GM21737 (cell line): ENCODE results near the gene NFKBIE.
A peak's percentile ranks its signal among the peaks of the same experiment; 100 is the strongest.

ENCODE experiments used
- ATAC-seq: cut with Tn5 transposase; IDR thresholded peaks from one replicate; pipeline ENCODE4 v1.9.1; 2021; ENCODE audit warnings: mild to moderate bottlenecking, moderate library complexity; ENCODE audit not compliant: unreplicated experiment

The NFKBIE gene

GRCh38 chr6:44260451-44261297 is 4.7 kb downstream of the NFKBIE start:
- ATAC-seq, result no peak

GRCh38 chr6:44260011-44260410 is 5.3 kb downstream of the NFKBIE start:
- no peak for ATAC-seq

GRCh38 chr6:44258921-44259320 is 6.4 kb downstream of the NFKBIE start:
- ATAC-seq, result no peak

GRCh38 chr6:44258325-44258863 is 7.0 kb downstream of the NFKBIE start:
- ATAC-seq, result no peak

GRCh38 chr6:44257753-44258324 is 7.5 kb downstream of the NFKBIE start:
- ATAC-seq, result peak; percentile 10

- peak; percentile 47 for ATAC-seq
Observed at GRCh38 chr6:44257025-44257752, 8.2 kb downstream of the NFKBIE start, which contains the start of gene SLC35B2. TSS of gene SLC35B2 (minus strand) at chr6:44257528. CDS start at chr6:44257410, 118 bp downstream.

- ATAC-seq, result no peak
Observed at GRCh38 chr6:44256775-44257024, 8.7 kb downstream of the NFKBIE start.

- no peak for ATAC-seq
Observed at GRCh38 chr6:44255871-44256774, 9.2 kb downstream of the NFKBIE start.

GRCh38 chr6:44255105-44255808 is 10.1 kb downstream of the NFKBIE start:
- ATAC-seq, result no peak

GRCh38 chr6:44254191-44255104 is 10.9 kb downstream of the NFKBIE start:
- no peak for ATAC-seq

GRCh38 chr6:44253307-44254101 is 11.8 kb downstream of the NFKBIE start:
- ATAC-seq, result no peak

GRCh38 chr6:44251576-44252524 is 13.5 kb downstream of the NFKBIE start:
- no peak for ATAC-seq

- ATAC-seq, result no peak
Observed at GRCh38 chr6:44250718-44251123, 14.6 kb downstream of the NFKBIE start.

- ATAC-seq, result no peak
Observed at GRCh38 chr6:44250067-44250717, 15.2 kb downstream of the NFKBIE start.

GRCh38 chr6:44249082-44249748 is 16.1 kb downstream of the NFKBIE start:
- ATAC-seq, result no peak

- ATAC-seq, result no peak
Observed at GRCh38 chr6:44248579-44248978, 16.8 kb downstream of the NFKBIE start.
